Activated CD4-positive, alpha-beta T cell treated with anti-CD3 and anti-CD28 coated beads for 1 hour (primary cell): Measurements from ENCODE around the gene SLC4A5.

Experiments
- DNase-seq: peaks from one replicate; pipeline ENCODE4 v3.0.0-alpha.2; 2020

The SLC4A5 gene

DNA sequence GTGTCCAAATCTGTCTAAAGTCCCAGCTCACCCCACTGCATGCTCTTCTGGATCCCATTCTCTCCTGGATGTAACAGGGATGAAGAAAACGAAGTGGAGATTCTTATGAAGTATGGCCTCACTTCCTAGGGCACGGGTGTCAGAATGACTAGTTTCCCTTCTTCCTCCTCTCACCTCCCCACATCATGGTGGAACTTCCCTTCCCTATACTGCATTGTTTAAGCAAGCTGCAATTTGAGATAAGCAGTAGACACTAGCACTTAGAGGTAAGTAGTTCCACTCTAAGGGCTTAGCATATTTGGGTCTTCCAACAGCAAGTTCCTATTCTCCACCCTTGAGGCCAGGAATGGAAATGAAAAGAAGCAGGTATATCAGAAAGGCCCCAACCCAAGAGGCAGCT, 29.7 kb downstream of the SLC4A5 start:
- no peak for DNase-seq

DNA sequence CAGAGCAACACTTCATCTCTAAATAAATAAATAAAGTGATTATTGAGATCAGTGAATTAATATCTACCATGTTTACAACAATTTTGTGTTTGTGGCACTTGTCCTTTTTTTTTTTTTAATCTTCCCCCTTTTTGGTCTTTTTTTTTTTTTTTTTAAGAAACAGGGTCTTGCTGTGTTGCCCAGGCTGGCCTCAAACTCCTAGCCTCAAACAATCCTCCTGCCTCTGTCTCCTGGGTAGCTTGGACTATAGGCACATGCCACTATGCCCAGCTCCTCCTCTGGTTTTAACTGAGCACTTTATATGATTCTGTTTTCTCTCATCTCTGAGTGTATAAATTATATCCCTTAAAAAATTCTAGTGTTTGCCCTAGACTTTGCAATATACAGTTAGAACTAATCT, 30.3 kb downstream of the SLC4A5 start:
- DNase-seq = no peak

DNA sequence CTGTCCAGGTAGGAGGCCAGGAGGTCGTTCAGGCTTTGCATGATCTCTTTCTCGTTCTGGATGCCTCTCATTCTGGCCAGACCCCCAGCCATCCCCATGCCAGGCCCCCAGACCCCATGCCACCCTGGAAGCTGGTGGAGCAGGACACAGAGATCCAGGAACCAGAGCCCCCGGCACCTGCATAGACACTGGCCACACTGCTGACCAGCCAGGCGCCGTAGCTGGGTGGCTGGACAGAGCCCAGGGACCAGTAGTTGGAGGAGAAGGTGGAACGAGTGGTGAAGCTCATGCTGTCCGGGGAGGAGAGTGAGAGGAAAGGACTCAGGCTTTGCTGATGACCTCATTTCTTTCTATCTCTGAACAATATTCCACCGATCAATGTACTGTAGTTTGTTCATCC, 35.5 kb downstream of the SLC4A5 start:
- DNase-seq = no peak

DNA sequence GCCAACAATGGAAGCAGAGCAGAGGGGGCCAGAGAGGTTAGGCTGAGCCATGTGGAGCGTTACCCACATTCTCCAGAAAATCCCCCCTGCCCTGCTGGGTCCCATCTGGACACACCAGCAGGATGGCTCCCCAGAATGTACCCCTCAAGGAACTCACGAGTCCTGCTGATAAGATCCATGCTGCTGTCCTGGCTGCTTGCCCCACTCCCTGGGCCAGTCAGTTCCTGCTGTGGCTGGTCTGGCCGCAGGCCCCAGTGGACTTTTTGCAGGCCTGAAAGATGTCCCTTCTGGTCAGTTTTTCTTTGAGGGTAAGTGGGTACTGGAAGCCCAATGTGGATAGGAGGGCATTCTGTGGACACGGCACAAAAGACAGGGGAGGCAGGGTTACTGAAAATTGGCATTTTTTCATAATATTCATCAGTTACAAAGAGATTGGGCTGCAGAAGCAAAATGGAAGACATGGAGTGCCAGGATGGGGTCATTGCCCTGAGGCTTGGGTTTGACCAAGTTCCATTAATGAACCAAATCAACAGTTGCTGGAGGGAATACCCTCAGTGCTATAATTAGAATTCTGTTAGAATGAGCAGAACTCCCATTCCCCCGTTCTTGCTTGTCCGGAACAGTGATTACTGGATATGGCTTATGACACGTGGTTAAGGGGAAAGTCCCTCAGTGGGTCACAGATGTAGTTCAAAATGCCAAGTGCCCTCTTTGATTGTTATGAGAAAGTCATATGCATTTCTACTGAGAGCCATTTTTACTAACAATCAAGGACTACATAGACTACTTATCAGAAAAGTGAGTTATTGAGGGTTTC, 38.7 kb downstream of the SLC4A5 start:
- no peak for DNase-seq

DNA sequence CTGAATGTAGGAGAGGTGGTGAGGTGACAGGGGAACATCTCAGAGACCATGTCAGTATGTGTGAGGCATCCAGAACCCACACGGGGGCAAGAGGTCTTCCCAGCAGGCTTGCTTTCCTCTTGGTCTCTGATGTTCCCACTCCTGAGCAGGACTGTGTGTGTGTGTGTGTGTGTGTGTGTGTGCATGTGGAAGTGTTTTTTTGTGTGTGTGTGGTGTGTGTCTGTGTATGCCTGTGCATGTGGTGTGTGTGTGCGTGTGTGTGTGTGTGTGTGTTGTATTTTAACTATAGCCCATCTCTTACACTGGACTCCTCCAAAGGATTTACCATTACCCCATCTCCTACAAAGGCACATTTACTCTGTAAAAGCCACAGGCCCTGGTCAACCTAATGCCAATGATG, 40.4 kb downstream of the SLC4A5 start:
- no peak for DNase-seq

DNA sequence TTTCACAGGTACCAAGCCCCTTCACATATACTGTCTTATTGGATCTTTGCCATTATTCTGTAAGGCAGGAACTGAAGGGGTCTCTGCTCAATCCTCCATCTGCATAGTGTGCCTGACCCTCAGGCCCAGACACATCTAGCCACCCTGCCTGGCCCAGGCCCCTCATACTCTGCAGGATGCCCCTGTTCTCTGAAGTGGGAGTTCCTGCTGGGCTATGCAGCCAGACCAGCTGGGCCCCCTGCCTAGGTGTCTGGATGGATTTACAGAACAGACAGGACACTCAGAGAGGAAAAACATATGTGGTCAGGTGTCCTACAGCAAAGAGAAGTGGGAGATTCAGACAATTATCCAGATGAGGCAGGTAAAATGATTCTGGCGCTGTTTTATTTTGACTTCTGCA, 42.0 kb downstream of the SLC4A5 start:
- no peak for DNase-seq

DNA sequence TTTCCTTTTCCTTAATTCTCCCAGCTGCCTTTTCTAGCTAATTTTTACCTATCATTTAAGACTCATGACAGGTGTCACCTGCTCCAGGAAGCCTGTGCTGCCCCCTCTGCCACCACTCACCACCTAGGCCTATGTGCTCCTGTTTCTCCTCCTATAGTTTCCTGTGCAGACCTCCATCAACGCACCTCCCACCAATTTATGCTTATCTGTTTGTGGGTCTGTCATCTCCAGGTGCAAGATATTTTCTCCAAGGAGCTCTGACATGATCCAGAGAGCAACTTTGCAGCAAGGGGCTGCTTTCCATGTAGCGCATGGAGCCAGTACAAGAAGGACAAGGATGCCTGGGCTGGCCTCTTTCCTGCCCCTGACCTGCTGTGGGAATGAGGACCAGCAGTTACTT, 42.7 kb downstream of the SLC4A5 start:
- DNase-seq = no peak

DNA sequence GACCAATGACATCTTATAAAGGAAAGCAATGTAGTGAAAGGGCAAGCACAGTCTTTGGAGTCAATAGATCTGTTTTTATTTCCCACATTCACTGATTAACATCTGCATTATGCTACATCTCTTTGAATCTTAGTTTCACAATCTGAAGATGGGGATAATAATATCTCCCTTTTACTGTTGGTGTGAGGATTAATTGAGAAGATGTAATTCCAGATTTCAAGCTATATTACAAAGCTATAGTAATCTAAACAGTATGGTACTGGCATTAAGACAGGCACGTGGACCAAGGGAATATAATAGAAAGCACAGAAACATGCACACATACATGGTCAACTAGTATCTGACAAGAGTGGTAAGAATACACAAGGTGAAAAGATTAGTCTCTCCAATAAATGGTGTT, 45.3 kb downstream of the SLC4A5 start:
- no peak for DNase-seq

DNA sequence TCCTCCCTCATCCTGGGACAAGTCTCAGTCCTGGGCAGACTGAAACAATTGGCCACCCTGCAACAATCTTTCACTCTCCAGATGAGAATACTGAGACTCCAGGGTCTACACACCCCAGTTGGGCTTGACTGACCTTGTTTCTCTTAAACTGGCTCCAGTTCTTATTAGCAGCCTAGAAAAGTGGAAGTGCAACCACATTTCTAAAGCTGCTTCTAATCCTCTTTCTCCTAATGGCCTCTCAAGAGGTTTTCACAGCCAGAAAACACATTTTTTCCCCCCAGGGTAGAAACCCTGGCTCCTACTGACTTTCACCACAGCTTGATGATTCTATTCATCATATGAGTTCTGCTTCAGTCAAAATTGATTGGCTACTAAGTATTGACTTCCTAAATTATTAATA, 45.8 kb downstream of the SLC4A5 start:
- no peak for DNase-seq

DNA sequence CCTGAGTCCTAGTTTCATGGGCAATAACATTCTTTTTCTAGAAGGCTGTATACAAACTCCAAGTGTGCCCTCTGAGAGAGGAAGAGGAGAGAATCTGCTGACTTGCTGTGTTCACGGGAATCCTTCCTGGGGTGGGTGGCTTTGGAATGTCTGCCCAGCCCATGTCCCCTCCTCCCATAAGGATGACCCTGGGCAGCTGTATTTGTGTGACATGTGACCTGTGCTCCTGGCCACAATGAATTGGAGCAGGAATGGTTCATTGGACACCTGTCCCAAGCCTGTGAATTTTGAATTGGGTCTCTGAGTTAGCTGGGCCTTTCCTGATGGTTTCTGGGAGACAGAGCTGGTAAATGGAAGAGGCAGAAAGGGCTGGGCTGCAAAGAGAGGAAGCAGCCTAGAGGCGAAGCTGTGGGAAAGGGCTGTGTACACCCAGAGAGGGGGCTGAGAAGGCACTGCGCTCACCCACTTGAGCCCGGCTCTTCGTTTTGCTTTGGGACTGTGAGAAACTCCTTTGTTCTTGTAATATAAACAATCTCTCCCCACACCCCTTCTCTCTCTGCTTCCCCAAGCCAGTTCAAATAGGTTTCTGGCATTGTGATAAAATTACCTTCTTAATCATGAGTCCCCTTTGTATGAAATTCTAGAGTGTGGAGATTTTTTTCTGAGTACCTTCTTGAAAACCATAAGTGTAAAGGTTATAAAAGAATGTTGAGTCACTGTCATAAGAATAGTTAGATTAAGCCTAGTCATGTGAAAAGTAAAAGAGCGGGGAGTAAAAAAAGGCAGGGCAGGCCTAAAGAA, 49.8 kb downstream of the SLC4A5 start:
- DNase-seq = no peak

DNA sequence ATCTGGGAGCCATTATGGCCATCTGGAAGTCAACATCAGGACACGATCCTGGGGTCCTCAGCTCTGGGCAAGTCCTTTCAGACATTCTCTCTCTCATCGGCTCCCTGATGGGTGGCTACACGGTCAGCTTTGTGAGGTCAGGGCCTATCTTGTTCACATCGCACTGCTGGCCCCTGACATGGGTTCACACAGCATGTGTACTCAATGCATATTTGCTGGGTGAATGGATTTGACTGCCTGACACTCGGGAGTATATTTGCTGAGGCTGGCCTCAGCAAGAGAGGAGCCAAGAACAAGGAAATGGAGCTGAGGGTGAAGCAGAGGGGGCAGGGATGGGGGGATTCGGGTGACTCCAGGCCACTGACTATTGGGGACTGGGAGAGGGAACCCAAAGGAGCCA, 50.5 kb downstream of the SLC4A5 start:
- no peak for DNase-seq

DNA sequence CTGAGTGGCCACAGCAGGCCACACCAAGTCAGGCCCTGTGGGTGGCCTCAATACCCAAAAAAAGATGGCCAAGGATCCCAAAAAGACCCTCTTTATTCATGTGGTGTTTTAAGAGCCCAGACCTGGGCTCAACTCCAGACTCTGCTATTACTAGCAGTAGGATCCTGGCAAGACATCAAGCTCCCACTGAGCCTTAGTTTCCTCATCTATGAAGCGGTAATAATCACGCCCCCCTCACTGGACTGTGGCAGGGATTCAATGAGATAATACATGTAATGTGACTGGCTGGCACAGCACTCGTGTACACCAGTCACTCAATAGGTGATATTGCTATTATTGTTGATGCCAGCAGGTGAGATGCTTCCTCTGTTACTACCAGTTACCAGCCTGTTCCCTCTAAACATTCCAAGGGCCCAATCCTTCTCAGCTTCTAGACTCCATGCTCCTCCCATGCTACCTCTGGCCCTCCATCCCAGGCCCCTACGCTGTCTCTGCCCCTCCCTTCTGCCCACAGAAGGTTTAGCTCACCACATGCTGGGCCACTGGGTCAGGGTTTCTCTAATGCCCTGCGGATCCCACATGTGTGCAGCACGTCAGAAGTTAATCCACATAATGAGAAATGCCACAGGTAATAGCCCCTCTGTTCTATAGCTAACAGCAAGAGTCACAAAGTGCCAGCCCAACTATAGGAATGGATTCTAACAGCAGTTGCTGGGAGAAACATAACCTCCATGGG, 51.2 kb downstream of the SLC4A5 start:
- DNase-seq = no peak

DNA sequence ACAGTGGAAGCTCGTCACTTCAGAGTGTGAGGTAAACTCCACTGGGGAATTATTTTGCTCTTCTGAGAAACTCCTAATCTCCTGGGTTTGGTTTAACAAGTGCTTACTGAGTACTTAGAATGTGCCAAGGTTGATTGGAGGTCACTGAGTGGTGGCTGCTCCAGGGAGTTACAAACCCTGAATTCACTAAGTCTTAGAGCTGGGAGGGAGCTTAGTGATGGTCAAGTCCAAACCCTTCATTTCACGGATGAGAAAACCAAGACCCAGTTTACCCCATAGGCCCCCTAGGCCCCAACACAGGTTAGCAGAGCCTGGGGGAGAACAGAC, 52.0 kb downstream of the SLC4A5 start:
- DNase-seq = no peak

DNA sequence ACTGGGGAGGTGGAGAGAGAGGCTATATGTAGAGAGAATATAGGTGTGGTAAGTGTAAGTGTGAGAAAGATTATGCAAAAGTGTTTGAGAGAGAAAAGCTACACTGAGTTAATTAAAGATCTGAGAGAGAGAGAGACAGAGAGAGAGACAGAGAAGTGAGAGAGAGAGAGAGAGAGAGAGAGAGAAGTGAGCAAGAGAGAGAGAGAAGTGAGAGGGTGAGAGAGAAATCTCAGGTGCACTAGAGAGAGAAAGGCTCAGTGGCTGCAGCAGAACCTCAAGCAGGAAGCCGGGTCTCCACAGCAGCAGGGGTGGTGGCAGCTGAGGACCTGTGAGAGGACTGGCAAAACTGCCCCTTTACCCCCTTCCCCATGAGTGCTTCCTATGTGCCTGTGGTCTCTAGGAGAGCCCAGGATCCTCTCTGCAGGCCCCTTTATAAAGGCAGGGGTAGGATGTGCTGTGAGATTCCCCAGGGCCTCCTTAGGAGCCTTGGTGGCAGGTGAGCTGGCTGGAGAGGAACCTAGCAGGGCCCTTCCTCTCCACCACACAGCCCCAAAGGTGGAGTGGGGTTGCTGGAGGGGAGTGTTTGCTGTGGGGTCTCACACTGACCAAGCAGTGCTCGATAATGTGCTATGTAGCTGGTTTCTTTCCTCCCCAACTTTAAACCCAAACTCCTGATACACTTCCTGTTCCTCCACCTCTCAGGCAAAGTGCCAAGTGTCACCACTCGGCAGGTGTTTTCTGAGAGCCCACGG, 52.6 kb downstream of the SLC4A5 start:
- peak; percentile 11 for DNase-seq

DNA sequence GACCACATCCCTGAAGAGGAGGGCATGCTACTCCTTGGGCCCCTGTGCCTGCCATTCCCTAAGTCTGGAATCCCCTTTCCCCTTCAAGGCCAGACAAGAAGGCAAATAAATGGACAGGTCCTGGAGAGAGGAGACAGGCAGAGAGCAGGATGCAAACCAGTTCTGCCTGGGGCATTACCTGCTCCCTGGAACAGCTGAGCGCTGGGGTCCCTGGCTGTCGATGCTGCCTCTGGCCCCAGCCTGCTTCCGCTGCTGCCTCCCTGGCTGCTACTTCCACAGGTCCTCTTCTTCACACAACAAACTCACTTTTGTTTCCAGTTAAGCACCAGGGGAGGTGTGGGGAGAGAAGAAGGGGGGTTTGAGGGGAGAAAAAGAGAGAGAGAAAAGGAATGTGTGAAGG, 53.1 kb downstream of the SLC4A5 start:
- DNase-seq = no peak

DNA sequence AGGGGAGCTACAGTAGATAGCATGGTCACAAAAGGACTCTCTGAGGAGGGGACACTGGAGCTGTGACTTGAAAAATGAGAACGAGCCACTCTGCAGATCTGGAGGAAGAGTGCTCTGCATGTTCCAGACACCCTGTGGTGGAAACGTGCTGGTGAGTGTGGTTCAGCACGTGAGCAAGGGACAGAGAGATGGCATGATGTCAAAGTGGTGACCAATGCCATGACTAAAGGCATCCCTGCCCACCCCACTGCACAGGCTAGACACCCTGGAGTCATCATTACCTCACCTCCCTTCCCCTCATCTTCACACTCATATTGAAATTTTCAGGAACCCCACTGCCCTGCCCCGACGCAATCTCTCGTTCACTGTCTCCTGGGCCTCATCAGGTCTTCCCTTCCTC, 56.5 kb downstream of the SLC4A5 start:
- DNase-seq = no peak

DNA sequence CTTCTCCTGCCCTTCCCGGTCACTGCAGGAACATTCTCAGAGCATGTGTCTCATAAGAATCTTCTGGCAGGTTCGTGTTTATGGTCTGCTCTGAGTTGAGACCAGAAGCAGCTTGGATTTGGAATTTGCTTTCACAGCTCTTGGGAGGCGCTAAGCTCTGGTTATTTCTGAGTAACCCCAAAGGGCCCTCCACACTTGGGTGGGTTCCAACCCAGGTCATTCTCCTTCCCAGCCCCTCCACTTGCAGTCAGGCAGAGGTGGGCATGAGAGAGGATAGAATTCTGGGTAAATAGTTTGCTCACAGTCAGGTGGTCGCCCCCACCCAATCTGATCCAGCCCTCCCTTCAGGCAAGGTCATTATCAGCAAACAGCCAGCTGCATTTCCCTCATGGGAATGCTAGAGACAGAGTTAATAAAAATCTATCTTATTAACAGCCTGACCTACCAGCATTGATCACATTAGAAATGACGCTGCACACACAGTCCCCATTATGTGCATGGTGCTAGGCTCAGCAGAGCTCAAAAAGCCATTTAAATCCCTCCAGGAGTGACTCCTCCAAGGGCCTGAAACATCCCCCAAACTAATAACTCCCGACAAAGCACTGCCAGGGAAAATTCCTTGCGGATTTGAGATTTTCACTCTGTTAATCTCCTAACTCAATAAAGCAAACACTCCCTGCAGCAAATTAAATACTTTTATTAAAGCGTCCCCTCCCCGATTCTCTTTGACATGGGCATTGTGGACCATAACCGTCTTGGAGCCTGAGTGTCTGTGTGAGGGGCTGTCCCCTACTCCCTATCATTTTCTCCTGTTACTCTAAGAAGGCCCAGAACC, 61.9 kb downstream of the SLC4A5 start:
- DNase-seq = no peak

DNA sequence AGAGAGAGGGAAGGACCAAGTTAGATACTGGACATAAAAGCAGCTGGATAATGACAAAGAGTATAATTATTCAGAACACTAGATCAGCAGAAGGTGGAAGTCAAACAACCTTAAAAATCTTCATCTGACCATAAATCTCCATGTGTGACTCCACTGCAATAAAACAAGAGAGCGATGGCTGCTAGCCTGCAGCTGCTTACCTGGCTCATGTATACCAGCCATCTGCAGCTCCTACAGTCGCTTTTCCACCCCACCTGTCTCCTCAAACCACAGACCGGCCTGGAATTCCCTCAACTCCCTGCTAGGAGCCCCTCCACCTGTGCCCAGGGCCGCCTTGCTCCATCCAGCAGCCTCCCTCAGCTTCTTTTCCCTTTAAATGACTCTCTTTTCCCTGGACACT, 64.5 kb downstream of the SLC4A5 start:
- no peak for DNase-seq

DNA sequence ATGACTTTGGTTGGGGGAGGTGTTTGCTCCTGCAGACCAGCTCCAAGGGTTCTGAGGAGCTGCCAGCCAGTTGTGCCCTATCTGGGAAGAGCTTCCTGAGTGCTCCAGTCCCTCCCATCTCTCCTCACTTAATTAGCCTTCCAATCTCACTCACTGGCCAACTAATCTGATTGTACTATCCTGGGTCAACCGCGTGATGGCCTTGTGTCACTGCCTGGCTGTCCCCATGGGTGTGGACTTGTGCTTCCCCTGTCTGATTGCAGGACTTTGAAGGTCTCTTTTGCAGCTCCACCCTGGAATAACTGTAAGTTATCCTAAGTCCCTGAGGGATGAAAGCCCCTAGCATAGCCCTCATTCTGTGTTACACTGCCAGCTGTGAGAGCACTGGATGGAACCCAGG, 65.0 kb downstream of the SLC4A5 start:
- DNase-seq = no peak

DNA sequence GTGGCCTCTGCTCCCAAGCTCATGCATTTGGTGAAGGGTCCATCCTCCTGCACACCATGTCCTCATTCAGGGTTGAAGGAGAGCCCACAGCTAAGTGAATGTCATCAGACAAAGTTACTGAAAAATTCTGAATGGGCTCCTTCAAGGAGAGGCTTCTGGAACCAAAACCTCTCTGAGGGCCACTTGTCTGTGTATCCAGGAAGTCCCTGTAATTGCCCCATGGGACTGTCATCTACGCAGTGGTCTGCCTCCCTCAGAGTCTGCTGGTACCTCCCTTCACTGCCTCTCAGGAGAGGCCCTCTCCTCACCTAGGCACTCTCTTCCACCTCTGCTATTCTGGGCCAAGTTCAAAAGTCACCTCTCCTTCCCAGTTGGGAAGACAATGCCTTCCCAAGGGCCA, 68.0 kb downstream of the SLC4A5 start:
- DNase-seq = no peak

DNA sequence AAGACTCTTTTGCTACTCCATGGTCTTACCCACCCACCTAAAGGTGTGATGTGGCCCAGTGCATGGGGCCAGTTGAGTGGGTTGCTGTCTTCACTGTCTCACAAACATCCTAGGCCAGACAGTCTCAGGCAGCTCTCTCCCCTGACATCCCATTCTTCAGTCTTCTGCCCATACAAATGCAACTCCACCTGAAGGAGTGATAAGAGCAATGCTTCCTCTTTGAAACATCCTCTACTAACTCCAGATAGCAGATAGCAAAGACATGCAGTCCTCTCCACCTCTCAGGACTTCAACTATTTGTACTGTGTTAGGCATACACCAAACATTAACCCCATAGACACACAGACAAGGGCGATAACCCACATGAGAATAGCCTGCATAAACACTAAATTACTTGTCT, 73.5 kb downstream of the SLC4A5 start:
- no peak for DNase-seq

DNA sequence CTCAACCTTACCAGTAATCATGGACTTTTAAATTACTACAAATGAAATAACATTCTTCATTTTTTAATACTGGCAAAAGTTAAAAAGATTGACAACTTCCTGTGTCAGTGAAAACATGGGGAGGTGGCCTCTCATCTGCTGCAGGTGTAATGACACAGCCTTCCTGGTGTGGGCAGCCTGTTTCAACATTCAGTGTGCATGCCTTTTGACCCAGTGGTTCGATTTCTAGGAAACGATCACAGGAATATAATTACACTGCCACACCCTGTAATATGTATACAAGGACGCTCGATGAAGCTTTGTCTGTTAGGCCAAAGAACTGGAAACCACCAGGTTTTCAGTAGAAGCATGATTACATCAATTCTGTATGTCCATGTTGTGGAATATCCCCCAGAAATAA, 76.1 kb downstream of the SLC4A5 start:
- DNase-seq = peak; percentile 19
